GM19023 (cell line): ENCODE results near the gene ZNF688.

Source experiments
- ATAC-seq: cut with Tn5 transposase; IDR thresholded peaks from one replicate; pipeline ENCODE4 v1.9.1; 2021; ENCODE audit warnings: mild to moderate bottlenecking, moderate library complexity; ENCODE audit not compliant: unreplicated experiment

ZNF688 gene

GRCh38 chr16:30521873-30522641 is 49.5 kb downstream of the ZNF688 start:
- ATAC-seq = no peak

- no peak for ATAC-seq
Measured at GRCh38 chr16:30521476-30521872, 50.0 kb downstream of the ZNF688 start.
